Endothelial cell of umbilical vein (primary cell): ENCODE data around the gene CLK4. TPM values are rescaled to one million over a fixed set of nuclear protein-coding genes. Genes with fewer than 3 reads are reported as not detected.

Source experiments
- Bru-seq: library from RNA; stranded (reverse); fragments of 400-500 nt; gene quantifications from one replicate; lab custom pipeline; 2021; lab: Mats Ljungman, UMichigan
- BruChase-seq, 2 experiments: library from RNA; stranded (reverse); fragments of 400-500 nt; gene quantifications; one replicate each; lab custom pipeline; 2021; lab: Mats Ljungman, UMichigan
- BruUV-seq: library from RNA; stranded (reverse); fragments of 400-500 nt; replicated peaks from 2 replicates; lab custom pipeline; 2021; lab: Mats Ljungman, UMichigan
- CTCF ChIA-PET: fragments of 300-600, 350-600 bp; sonication (Branson Sonifier 250); formaldehyde crosslinking; loops from one replicate; lab custom pipeline; 2021; ENCODE audit warnings: antibody characterized with exemption, inconsistent platforms; lab: Charles Lee
- POLR2A ChIA-PET: fragments of 300-600, 350-600 bp; sonication (Branson Sonifier 250); formaldehyde crosslinking; loops from one replicate; lab custom pipeline; 2021; ENCODE audit warnings: antibody characterized with exemption, inconsistent platforms; lab: Charles Lee
- DNase-seq: peaks from one replicate; pipeline ENCODE4 v3.0.0-alpha.2; 2011; ENCODE audit warnings: low read depth, low spot score
- FAIRE-seq: peaks from 2 replicates; lab custom pipeline; 2011; peaks lifted over from hg19 to GRCh38; lab: Jason Lieb, UNC
- H2AFZ ChIP-seq: 2 replicates; pipeline ENCODE4 v1.6.0; 2012; ENCODE audit warnings: low read depth, low read length, control low read depth, inconsistent platforms
- H3K27ac ChIP-seq: 2 replicates; pipeline ENCODE4 v1.5.1; 2011; ENCODE audit warnings: low read depth, mild to moderate bottlenecking, control low read depth, low read length, moderate library complexity; ENCODE audit not compliant: insufficient read depth
- H3K27me3 ChIP-seq, 2 experiments: 2 replicates each; pipeline versions ENCODE4 v1.6.0 to v1.6.1; 2011; ENCODE audit warnings: low read length in 2 of 2, mixed read lengths in 1 of 2; ENCODE audit not compliant: control insufficient read depth in 2 of 2, insufficient read depth in 2 of 2
- H3K36me3 ChIP-seq, 2 experiments: 2 replicates in 1 of 2; 3 replicates in 1 of 2; pipeline ENCODE4 v1.5.1; 2011; ENCODE audit warnings: low read length in 2 of 2, mild to moderate bottlenecking in 1 of 2, moderate library complexity in 1 of 2; ENCODE audit not compliant: control insufficient read depth in 2 of 2, insufficient read depth in 2 of 2; ENCODE audit errors: extremely low read depth in 1 of 2
- H3K4me1 ChIP-seq: 3 replicates; pipeline ENCODE4 v1.5.1; 2011; ENCODE audit warnings: mild to moderate bottlenecking, low read length; ENCODE audit not compliant: control insufficient read depth, insufficient read depth; ENCODE audit errors: extremely low read depth
- H3K4me2 ChIP-seq: 2 replicates; pipeline ENCODE4 v1.6.1; 2011; ENCODE audit warnings: low read length, control low read depth, mixed read lengths; ENCODE audit not compliant: insufficient read depth
- H3K4me3 ChIP-seq, 3 experiments: fragments of 200-600 bp in 1 of 3; sonication (generic), shearing (Covaris generic) in 1 of 3; replicated peaks in 1 of 3; 2 replicates each; pipeline ENCODE4 v1.5.1; 2011 to 2016; ENCODE audit warnings: control low read depth in 3 of 3, low read length in 3 of 3, mild to moderate bottlenecking in 2 of 3, inconsistent platforms in 1 of 3, low read depth in 1 of 3, moderate library complexity in 1 of 3; ENCODE audit not compliant: insufficient read depth in 1 of 3
- H3K79me2 ChIP-seq: 2 replicates; pipeline ENCODE4 v1.6.0; 2012; ENCODE audit warnings: low read length, inconsistent platforms; ENCODE audit not compliant: control insufficient read depth, insufficient read depth
- H3K9ac ChIP-seq: replicated peaks from 2 replicates; pipeline ENCODE3; 2011; ENCODE audit warnings: low read length, control low read depth; ENCODE audit not compliant: insufficient read depth; ENCODE audit errors: extremely low read depth
- H3K9me1 ChIP-seq: replicated peaks from 3 replicates; pipeline ENCODE4 v1.6.0; 2011; ENCODE audit warnings: mild to moderate bottlenecking, low read length; ENCODE audit not compliant: control insufficient read depth, insufficient read depth; ENCODE audit errors: extremely low read depth
- H3K9me3 ChIP-seq: replicated peaks from 2 replicates; pipeline ENCODE4 v1.5.1; 2012; ENCODE audit warnings: low read length, inconsistent platforms; ENCODE audit not compliant: control insufficient read depth, insufficient read depth
- H4K20me1 ChIP-seq: replicated peaks from 2 replicates; pipeline ENCODE3; 2011; ENCODE audit warnings: mild to moderate bottlenecking, low read length; ENCODE audit not compliant: control insufficient read depth, insufficient read depth; ENCODE audit errors: extremely low read depth
- CTCF ChIP-seq, 2 donors: IDR thresholded peaks; 1 replicate in 1 of 2; 2 replicates in 1 of 2; pipeline ENCODE4 v1.5.1; 2011; ENCODE audit warnings: low read length in 2 of 2, mild to moderate bottlenecking in 2 of 2, moderate library complexity in 2 of 2, control low read depth in 1 of 2, inconsistent platforms in 1 of 2, low read depth in 1 of 2; ENCODE audit not compliant: insufficient read depth in 1 of 2; ENCODE audit errors: extremely low read depth in 1 of 2
- EZH2 ChIP-seq: IDR thresholded peaks from 2 replicates; pipeline ENCODE4 v1.6.1; 2012; ENCODE audit warnings: borderline replicate concordance, low read depth, mild to moderate bottlenecking, moderate library complexity, low read length, inconsistent platforms; ENCODE audit not compliant: severe bottlenecking
- FOS ChIP-seq: IDR thresholded peaks from 2 replicates; pipeline ENCODE4 v1.6.1; 2011; ENCODE audit warnings: mild to moderate bottlenecking, low read length, moderate library complexity, borderline replicate concordance; ENCODE audit not compliant: insufficient read depth
- GATA2 ChIP-seq: IDR thresholded peaks from 2 replicates; pipeline ENCODE4 v1.7.0; 2011; ENCODE audit warnings: low read depth, mild to moderate bottlenecking, moderate library complexity, mixed read lengths, low read length; ENCODE audit not compliant: insufficient read length, insufficient read depth
- JUN ChIP-seq: IDR thresholded peaks from 2 replicates; pipeline ENCODE4 v1.6.1; 2011; ENCODE audit warnings: borderline replicate concordance, low read depth; ENCODE audit not compliant: insufficient read length, insufficient read depth
- MAX ChIP-seq: IDR thresholded peaks from 2 replicates; pipeline ENCODE4 v1.6.1; 2011; ENCODE audit not compliant: insufficient read depth, insufficient read length
- MYC ChIP-seq: IDR thresholded peaks from one replicate; pipeline ENCODE4 v1.6.1; 2011; ENCODE audit warnings: mild to moderate bottlenecking, low read depth, low read length
- POLR2A ChIP-seq: IDR thresholded peaks from 2 replicates; pipeline ENCODE4 v1.6.1; 2012; ENCODE audit warnings: low read depth, mild to moderate bottlenecking, control low read depth, low read length
- POLR2AphosphoS5 ChIP-seq: IDR thresholded peaks from 2 replicates; pipeline ENCODE4 v1.6.1; 2012; ENCODE audit warnings: low read depth, mild to moderate bottlenecking, control low read depth, low read length, moderate library complexity; ENCODE audit not compliant: insufficient read depth
- dilution Hi-C: fragments of 300-500 bp; cut with MboI; formaldehyde crosslinking; loops from one replicate; pipeline ENCODE4 v1.15.0; 2019; ENCODE audit warnings: low sequenced_read_pairs; ENCODE audit not compliant: extremely low pct_ligation_motif_present
- intact Hi-C: fragments of 100-400 bp; cut with micrococcal nuclease; formaldehyde crosslinking; loops from one replicate; pipeline ENCODE4 v1.10.0; 2022
- long read RNA-seq: library from polyadenylated mRNA; stranded (forward); transcript quantifications from one replicate; pipeline ENCODE4 v2.0.0, GENCODE V29; 2021
- polyA minus RNA-seq, 3 experiments: library from RNA; depleted of rRNA, polyadenylated mRNA; stranded (reverse); fragments of >200 nt; gene quantifications; 1 replicate in 1 of 3; 2 replicates in 2 of 3; pipeline ENCODE4 v1.2.3, GENCODE V29; 2011
- polyA plus RNA-seq, 4 experiments: library from polyadenylated mRNA; depleted of rRNA in 3 of 4; stranded (reverse) in 3 of 4; unstranded in 1 of 4; fragments of >200 nt; gene quantifications; 2 replicates each; pipeline versions ENCODE4 v1.2.1 to v1.2.3, GENCODE V29; 2011 to 2012; ENCODE audit warnings: missing spikeins in 1 of 4
- total RNA-seq: library from RNA; stranded (reverse); gene quantifications from 2 replicates; pipeline ENCODE4 v1.2.3, GENCODE V29; 2021

Gene CLK4
- 19.2 and 19.5 TPM in 2 replicates for total RNA-seq
- polyA plus RNA-seq = 6.8 and 7.0 TPM in 2 replicates
- 4.0 and 4.4 TPM in 2 replicates for polyA plus RNA-seq (2011; cell fraction: cytosol; rRNA removed)
- 48.5 and 62.7 TPM in 2 replicates for polyA plus RNA-seq (2011; cell fraction: nucleus; rRNA removed)
- 6.2 and 6.6 TPM in 2 replicates for polyA plus RNA-seq (2012)
- polyA minus RNA-seq = 20.8 and 27.5 TPM in 2 replicates
- 8.3 TPM for polyA minus RNA-seq (2011; cell fraction: cytosol; rRNA and poly(A)+ RNA removed)
- 50.5 and 85.9 TPM in 2 replicates for polyA minus RNA-seq (2011; cell fraction: nucleus; rRNA and poly(A)+ RNA removed)
- percentile 91 among the genes with signal in this experiment for Bru-seq, nascent RNA
- percentile 69 among the genes with signal in this experiment for BruChase-seq, experiment 1, labeled RNA remaining after a 6-hour chase
- percentile 84 among the genes with signal in this experiment for BruChase-seq, experiment 2, labeled RNA remaining after a 2-hour chase
- long read RNA-seq, transcript CLK4-201 (13 exons, 2,568 nt) = major isoform, 5 of 32 reads
- long read RNA-seq, partial matches to known transcripts = 3 of 32 reads
- long read RNA-seq, other reads (novel, unspliced or antisense) = 21 of 32 reads

DNA sequence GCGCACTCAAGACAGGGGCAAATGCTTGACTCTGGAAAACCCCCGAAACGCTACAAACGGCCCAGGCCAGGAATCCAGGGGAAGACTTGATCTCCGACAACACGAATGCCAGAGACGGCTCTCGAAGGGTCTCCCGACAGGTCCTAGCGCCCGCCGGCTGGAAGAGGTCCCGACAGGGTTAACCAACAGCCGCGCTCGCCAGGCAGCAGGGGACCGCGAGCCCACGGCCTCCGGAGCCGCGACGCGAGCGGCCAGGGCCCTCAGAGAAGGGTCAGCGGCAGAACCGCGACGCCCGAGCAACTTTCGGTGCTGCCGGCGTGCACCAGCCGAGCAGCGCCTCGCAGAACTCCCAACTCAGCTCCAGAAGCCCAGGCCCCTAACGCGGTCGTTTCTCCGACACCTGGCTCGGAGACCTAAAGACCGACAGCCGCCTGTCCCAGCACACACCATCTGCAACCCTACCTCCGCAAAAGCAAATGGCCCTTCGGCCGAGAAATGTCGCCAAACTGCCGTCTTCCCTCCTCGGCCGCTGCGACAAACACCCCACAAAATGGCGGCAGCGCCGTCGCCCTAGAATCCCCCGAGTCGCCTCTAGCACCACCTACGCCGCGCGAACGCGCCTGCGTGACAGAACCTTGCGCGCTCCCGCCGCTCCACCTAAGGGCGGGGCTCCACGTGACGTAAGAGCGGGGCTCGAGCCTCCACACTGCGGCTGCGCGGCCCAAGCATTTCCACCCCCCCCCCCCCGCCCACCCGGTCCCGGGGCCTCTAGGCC is at the start of gene CLK4:
CLK4 (minus strand) TSS at position 567 of the 775 bp plus-strand sequence. CDS start 3,634 bp downstream, outside the sequence.
- peaks cover 37% of the 10 kb centered on the region for H3K79me2 ChIP-seq
- dilution Hi-C loops = no loop called here
- H3K9me3 ChIP-seq = no peaks in the 10 kb centered on the region
- TF ChIP-seq EZH2 (no peak), POLR2A (peak; percentile 91), GATA2 (no peak), JUN (no peak), POLR2AphosphoS5 (peak; percentile 86), FOS (no peak), CTCF (IDR thresholded peaks at IDR 0.05; ENCODE audit: extremely low read depth in 1 of 2, insufficient read depth in 1 of 2, low read depth in 1 of 2, low read length in 2 of 2) (no peak), MAX (peak; percentile 83), MYC (no peak)
- peak within 1 kb of the TSS; percentile 61 for H3K27ac ChIP-seq
- H4K20me1 ChIP-seq = no peaks in the 10 kb centered on the region
- peaks cover 1 to 6% of the 10 kb centered on the region in 2 experiments for H3K36me3 ChIP-seq
- intact Hi-C loops = loop anchor here (1.0 to 10.0 kb wide), 7 partner anchors 16 to 926 kb away; partner anchors contain the start of genes RUFY1, ZNF354A and ZNF879
- peak within 1 kb of the TSS; percentile 90 to 97 (median 93) for H3K4me3 ChIP-seq
- peak within 1 kb of the TSS; percentile 98 for H3K4me2 ChIP-seq
- FAIRE-seq (peak; percentile 84), DNase-seq (peak; percentile 92)
- ChIA-PET CTCF (no interaction called here), POLR2A (interaction anchor here (0.6 kb wide), 1 partner anchor 398 kb away, joined by 3 read pairs; no protein-coding TSS in a partner anchor)
- peaks cover 9% of the 10 kb centered on the region for H3K4me1 ChIP-seq
- H3K9me1 ChIP-seq = no peaks in the 10 kb centered on the region
- peak within 1 kb of the TSS; percentile 91 for H2AFZ ChIP-seq
- BruUV-seq = TSS peak; percentile 38
- no peaks in the 10 kb centered on the region for H3K27me3 ChIP-seq
- peak within 1 kb of the TSS; percentile 92 for H3K9ac ChIP-seq
